ENCODE measurements around the gene C1orf21.

Gene C1orf21

GRCh38 chr1:184387476-184388318, 868 bp downstream of the C1orf21 start:
- DNase-seq, result peak; percentile 61

DNA sequence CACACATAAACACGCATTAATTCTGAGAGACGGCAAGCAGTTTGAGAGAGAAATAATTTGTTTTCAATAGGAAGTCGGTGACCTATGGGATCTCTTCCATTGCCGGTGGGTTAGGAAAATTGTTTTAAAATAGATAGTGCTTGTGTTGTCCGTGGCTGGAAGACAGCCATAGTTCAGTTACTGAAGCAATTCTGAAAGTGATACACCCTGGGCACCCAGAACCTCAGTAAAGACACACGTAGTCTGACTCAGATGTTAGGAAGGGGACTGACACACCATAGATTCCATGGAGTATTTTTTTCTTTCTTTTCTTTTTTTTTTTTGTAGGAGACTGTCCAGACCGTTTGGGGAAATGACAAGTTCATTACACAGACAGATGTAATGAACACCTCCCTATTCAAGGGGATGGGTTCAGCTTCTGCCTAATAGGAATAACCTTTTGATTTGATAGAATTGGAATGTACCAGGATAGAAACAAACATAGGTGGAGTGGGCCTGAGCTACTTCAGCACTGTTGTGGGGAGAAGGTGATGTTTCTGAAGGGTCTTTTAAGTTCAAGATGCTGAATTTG, 1.6 kb downstream of the C1orf21 start:
- peak; percentile 47 for DNase-seq

DNA sequence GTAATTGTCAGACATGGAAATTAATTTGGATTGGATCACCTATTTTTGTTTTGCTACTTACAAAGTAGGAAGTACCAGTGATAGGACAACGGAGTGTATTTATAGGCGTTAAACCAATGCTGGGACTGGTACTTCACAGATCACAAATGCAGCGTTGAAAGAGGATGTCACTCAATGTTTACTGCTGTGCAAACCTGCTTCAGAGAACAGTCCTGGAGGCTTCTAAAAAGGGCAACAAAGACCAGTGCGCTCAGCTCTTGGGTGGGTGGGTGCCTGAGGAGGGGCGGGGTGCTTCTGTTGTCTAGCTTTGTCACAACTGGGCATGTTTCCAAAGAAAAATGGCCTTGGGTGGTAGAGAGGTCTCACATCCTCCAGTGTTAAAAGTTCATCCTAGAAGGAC, 2.1 kb downstream of the C1orf21 start:
- peak; percentile 17 for DNase-seq

DNA sequence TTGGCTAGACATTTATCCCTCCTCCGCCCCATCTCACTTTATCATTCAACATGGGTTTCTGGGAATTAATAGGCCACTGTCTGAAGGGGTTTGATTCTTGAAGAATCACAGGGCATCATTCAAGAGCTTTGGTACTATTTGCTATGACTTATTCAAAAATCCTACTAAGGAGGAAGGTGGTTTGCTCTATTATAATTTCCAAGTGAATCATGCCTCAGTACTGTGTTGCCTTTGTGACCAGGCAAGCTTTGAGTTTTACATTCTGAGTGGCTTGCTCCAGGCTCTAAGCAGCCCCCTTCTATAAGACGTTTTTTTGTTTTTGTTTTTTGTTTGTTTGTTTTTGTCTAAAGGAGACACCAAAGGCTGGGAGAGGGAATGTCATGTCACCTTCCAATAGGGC, 2.6 kb downstream of the C1orf21 start:
- no peak for DNase-seq

- no peak for DNase-seq
These were observed 4.1 kb downstream of the C1orf21 start for GRCh38 chr1:184390889-184391288.

GRCh38 chr1:184392067-184392466, 5.2 kb downstream of the C1orf21 start:
- no peak for DNase-seq

- no peak for DNase-seq
These were observed 6.1 kb downstream of the C1orf21 start for GRCh38 chr1:184392779-184393522.

DNA sequence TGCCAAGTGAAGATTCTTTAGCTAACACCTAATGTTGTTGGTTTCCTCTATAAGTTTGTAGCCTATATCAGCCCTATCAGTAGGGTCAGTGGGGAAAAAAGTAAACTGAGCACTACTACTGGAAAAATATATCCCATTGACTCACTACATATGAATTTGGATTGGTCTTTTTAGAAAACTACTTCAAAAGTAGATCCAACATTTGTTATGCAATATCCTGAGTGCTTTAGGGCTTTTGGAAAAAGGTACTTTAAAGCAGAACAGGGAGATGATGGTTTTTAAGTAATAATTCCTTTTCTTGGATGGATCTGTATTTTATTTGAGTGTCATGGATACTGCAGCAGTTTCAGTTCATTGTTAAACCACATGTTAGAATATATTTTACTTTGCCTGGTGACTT, 7.1 kb downstream of the C1orf21 start:
- DNase-seq, result no peak

DNA sequence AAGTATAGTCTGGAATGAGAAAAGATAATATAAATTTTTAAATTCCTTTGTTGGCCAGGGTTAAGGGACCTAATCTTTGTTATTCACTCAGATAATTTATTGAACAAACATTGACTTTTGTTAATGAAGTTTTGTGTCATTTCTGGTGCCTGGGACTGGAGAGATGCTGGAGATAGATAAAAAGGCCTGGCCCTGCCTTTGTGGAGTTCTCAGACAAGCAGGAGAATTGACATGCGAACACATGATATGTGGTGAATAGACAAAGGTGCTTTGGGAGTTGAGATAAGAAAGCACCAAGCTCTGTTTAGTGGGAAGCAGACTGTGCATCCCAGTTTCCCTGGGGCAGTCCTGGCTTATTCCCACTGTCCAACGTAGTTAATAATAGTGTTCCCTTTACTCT, 8.5 kb downstream of the C1orf21 start:
- no peak for DNase-seq

DNA sequence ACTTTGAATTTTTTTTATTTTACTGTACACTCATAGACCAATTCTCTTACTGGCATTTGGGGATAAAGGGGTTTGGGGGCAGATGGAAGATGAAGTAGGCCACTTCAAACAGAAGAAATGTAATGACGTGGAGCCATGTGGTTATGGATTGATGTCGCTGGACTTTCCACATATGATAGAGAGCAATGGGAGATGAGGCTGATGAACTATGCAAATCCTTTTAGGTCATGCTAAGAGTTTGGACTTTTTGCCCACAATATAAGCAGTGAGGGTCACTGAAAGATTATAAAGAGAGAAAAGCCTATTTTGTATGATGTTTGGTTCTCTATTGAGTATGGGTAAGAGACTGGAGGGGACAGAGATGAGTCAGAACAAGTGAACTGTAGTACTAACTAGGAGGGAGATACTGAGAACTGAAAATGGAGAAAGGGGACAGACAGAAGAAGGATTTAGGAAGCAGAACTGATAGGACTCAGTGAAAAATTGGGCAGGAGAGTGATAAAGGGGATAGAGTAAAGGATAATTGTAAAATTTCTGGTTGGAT, 9.2 kb downstream of the C1orf21 start:
- DNase-seq, result no peak

DNA sequence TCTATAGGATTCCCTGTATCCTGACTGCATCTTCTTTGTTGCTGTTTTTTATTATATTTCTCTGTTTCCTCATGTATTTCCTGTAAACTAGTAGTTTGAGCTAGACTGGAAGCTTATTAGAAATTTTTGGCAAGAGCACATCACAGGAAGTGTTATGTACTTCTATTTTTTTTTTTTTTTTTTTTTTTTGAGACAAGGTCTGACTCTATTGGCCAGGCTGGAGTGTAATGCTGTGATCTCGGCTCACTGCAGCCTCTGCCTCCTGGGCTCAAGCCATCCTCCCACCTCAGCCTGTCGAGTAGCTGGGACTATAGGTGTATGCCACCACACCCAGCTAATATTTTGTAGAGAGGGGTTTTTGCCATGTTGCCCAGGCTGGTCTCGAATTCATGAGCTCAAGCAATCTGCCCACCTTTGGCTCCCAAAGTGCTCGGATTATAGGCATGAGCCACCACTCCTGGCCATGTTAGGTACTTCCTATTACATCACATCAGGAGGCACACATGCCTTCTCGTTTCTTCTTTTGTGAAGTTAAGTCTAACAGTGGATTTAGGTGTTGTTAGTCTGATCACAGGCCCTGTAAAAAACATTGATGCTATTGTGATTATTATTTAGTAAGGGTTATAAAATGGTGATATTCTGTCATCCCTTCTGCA, 12.5 kb downstream of the C1orf21 start:
- DNase-seq, result no peak

- no peak for DNase-seq
These were observed 17.3 kb downstream of the C1orf21 start for GRCh38 chr1:184403961-184404726.

DNA sequence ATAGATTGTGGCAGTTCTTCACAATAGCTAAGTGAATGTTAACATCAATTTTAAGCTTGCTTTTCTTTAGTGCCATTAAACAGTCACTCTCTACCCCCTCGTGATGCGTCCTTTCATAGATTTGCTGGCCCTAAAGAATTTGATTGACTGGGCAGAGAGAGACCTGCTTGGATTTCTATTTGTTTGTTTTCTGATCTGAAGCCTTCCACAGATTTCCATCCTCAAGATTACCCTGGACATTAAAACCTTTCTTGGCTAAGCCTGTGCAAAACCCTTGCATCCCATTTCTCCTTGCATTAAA, 17.8 kb downstream of the C1orf21 start:
- no peak for DNase-seq

DNA sequence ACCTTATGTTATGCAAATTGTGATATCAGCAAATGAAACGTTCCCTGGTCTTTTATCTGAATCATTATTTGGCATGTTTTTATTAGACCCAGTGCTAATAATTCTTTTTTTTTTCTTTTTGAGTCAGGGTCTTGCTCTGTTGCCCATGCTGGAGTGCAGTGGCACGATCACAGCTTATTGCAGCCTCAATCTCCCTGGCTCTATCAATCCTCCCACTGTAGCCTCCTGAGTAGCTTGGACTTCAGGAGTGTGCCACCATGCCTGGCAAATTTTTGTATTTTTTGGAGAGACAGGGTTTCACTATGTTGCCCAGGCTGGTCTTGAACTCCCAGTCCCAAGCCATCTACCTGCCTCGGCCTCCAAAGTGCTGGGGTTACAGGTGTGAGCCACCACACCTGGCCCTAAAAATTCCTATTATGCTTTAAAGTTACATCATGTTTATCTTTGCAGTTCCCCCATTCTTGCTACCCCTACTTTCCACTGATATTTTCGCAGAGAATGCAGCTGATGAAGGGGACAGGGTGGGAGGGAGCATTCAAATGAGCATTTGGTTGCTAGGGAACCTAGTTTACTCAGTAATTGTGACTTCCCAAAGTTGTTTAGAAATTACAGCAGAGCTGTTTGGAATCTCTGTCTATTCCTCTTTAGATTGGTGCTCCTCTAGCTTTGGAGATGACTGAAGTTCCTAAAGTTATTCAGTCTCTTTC, 18.4 kb downstream of the C1orf21 start:
- no peak for DNase-seq

DNA sequence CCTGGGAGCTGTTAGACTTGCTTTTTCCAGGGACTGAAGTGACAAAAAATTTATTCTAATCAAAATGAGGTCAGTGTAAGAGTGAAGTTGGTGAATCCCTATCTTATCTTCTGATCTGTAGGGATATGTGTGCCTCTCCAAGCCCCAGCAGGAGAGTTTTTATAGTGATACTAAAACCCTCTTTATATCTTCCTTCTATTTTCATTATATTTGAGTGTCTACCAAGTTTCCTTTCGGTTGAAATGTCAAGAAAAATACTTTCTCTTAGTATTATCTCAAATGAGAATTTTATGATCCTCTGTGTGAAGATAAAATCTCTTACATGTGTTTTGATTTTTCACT, 18.9 kb downstream of the C1orf21 start:
- no peak for DNase-seq

GRCh38 chr1:184406479-184406878, 19.6 kb downstream of the C1orf21 start:
- DNase-seq, result no peak

- DNase-seq, result no peak
These were observed 21.1 kb downstream of the C1orf21 start for GRCh38 chr1:184407816-184408510.

DNA sequence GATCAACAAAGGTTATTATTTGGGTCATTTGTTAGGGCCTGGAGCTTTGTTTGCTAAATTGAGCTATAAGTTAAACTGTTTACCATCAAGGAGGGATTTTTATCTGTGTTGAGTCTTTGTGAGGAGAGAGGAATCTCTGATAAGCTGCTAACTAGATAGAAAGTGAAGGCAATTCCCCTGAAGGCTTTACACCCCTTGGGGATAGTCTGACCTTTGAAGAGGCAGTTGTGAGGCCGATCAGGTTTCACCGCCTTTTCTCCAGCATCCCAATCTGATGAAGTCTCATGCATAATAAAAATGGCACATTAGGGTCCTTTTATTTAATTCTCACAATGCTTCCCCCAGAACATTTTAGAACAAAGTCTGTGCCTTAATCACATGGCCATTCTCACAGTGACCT, 21.8 kb downstream of the C1orf21 start:
- no peak for DNase-seq

DNA sequence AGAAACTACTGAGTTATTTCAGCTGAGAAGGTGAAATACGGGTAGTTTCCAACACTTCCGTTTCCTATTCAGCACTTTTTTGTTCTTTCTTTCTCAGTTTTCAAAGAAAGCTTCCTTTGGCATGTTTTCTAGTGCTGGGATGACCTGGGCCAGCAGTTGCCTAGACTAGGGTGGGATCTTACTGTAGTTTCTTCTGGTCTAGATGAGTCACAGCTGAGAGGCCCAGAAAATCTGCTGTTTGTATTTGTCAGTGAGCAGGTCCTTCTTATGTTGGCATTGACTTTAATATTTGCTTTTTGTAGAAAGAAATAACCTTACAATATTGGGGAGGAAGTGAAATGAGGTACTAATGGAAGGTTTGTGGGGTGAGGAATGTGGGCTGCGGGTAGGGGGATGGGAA, 22.2 kb downstream of the C1orf21 start:
- DNase-seq, result no peak

GRCh38 chr1:184412472-184412871, 25.6 kb downstream of the C1orf21 start:
- no peak for DNase-seq

- no peak for DNase-seq
These were observed 29.7 kb downstream of the C1orf21 start for GRCh38 chr1:184416481-184416880.

Data from NCI-H1105 treated with DMSO at 0.1 percent for 48 hours (cell line).